ENCODE results near the gene SLC22A3. TPM values are rescaled to one million over a fixed set of nuclear protein-coding genes. Genes with fewer than 3 reads are reported as not detected.

Gene SLC22A3
- polyA plus RNA-seq, 1 donor from 2014 or later: not detected

DNA sequence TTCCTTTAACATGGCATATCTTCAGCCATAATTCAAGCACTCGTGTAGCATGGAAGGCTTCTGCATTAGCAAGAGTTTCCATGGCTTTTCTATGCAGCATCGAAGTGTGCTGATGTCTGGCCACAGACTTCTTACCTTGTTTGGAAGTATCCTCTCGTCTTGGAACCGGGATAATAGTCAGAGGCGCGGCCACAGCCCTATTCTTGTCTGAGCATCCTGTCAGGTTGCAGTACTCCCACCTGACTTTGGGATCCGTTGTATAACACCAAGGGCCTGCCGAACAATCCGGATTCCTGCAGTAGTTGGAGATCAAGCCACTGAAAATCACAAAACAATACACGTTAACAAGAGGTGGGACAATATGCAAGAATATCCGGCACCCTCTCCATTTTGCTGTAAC lies 138.9 kb downstream of the SLC22A3 start:
- H3K4me1 Mint-ChIP-seq: no peaks in the 10 kb centered on the region
- no peak overlapping the region for H3K27ac Mint-ChIP-seq
- peaks cover 2% of the 10 kb centered on the region for H3K27me3 Mint-ChIP-seq

DNA sequence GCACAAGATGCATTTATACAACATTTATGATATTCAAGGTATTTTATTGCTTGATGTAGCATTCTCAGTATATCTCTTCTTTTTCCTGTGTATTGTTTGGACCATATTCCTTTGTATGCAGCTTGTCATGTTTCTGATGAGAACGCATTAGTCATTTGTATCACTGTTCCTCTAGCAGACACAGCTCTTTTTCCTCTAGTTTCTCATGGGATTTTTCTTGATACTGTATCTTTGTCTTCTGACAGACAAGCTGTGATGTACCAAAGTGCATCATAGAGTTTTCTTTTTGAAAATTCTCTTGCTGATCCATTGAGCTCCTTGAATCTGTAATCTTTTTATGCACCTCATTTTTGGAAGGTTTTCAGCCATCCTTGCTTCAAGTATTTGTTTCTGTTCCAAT lies 140.9 kb downstream of the SLC22A3 start:
- Mint-ChIP-seq H3K36me3 (no peaks in the 10 kb centered on the region), H3K9me3 (peaks cover 0 to 1% (median 0%) of the 10 kb centered on the region in 3 donors), H3K4me3 (no peak overlapping the region), H3K27me3 (peaks cover 2% of the 10 kb centered on the region), H3K27ac (no peak overlapping the region), H3K4me1 (no peaks in the 10 kb centered on the region)

More for the DNA sequence above, 138.9 kb downstream of the SLC22A3 start:
- Mint-ChIP-seq H3K9me3 (peaks cover 0 to 3% (median 1%) of the 10 kb centered on the region in 3 donors), H3K4me3 (no peak overlapping the region), H3K36me3 (no peaks in the 10 kb centered on the region)

DNA sequence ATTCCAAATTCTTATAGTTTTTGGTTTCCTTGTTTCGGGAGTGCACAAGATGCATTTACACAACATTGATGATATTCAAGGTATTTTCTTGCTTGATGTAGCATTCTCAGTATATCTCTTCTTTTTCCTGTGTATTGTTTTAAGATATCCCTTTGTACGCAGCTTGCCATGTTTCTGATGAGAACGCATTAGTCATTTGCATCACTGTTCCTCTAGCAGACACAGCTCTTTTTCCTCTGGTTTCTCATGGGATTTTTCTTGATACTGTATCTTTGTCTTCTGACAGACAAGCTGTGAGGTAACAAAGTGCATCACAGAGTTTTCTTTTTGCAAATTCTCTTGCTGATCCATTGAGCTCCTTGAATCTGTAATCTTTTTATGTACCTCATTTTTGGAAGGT lies 146.4 kb downstream of the SLC22A3 start:
- H3K27ac Mint-ChIP-seq: no peak overlapping the region
- no peaks in the 10 kb centered on the region for H3K4me1 Mint-ChIP-seq
- no peak overlapping the region for H3K4me3 Mint-ChIP-seq
- peaks cover 0 to 1% (median 0%) of the 10 kb centered on the region in 3 donors for H3K9me3 Mint-ChIP-seq
- peaks cover 3% of the 10 kb centered on the region for H3K27me3 Mint-ChIP-seq
- H3K36me3 Mint-ChIP-seq: no peaks in the 10 kb centered on the region

DNA sequence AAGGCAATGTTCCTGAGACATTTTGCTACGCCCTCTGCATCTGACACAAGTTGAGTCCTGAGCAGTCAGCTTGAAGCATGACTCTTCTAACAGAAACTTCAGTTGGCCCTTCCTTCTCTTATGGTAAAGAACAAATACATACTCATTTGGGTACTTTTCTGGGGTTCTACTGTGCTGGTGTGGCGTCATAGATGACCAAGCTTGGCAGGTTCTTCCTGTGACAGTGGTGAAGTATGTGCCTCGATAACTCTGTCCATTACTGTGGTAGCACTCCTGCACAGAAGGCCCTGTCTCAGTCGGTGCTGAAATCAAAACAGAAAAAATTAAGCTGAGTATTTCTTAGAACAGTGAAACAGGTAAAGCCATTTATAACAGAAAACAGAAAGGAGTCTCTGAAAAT lies 152.5 kb downstream of the SLC22A3 start:
- no peak overlapping the region for H3K4me3 Mint-ChIP-seq
- H3K36me3 Mint-ChIP-seq: no peaks in the 10 kb centered on the region
- H3K27ac Mint-ChIP-seq: no peak overlapping the region
- no peaks in the 10 kb centered on the region for H3K4me1 Mint-ChIP-seq
- peaks cover 8% of the 10 kb centered on the region for H3K27me3 Mint-ChIP-seq
- H3K9me3 Mint-ChIP-seq: peaks cover 0 to 9% (median 2%) of the 10 kb centered on the region in 3 donors

Other genes with a start within 250 kb of the SLC22A3 start
- gene SLC22A1, start 226.6 kb upstream of the SLC22A3 start, polyA plus RNA-seq: 0.18 TPM
- not detected for gene SLC22A2, start 89.6 kb upstream of the SLC22A3 start, polyA plus RNA-seq

Measured in IgD-negative memory B cell (primary cell).